ENCODE results near the gene FITM2. TPM values are rescaled to one million over a fixed set of nuclear protein-coding genes. Genes with fewer than 3 reads are reported as not detected.

Gene FITM2
- total and polyA plus RNA-seq, 7 donors: 4.5 to 15.7 (median 12.0) TPM

DNA sequence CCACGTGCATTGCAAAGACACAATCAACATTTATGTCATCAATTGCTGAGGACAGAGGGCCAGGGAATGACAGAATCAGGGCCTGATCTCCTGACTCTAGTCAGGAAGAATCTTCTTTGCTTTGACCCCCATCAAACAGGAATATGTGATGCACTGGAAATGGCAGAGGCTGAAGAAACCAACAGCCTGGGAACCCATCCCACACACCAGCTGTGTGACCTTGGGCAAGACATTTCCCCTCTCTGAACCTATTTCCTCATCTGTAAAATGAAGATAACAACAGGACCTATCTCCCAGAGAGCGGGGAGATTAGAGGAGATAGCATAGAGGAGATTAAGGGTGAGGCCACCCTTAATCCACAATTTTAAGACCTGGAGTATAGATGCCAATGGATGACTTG is 46.0 kb upstream of the FITM2 start:
- TF ChIP-seq, protein P1, sequence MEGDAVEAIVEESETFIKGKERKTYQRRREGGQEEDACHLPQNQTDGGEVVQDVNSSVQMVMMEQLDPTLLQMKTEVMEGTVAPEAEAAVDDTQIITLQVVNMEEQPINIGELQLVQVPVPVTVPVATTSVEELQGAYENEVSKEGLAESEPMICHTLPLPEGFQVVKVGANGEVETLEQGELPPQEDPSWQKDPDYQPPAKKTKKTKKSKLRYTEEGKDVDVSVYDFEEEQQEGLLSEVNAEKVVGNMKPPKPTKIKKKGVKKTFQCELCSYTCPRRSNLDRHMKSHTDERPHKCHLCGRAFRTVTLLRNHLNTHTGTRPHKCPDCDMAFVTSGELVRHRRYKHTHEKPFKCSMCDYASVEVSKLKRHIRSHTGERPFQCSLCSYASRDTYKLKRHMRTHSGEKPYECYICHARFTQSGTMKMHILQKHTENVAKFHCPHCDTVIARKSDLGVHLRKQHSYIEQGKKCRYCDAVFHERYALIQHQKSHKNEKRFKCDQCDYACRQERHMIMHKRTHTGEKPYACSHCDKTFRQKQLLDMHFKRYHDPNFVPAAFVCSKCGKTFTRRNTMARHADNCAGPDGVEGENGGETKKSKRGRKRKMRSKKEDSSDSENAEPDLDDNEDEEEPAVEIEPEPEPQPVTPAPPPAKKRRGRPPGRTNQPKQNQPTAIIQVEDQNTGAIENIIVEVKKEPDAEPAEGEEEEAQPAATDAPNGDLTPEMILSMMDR (IDR thresholded peaks at IDR 0.05): no peak
- ATAC-seq (no peak), DNase-seq (no peak)
- H3K4me1 ChIP-seq: no peaks in the 10 kb centered on the region
- H3K27me3 ChIP-seq (ENCODE audit: insufficient read depth in 3 of 3, low read length in 2 of 3): peaks cover 0 to 17% (median 0%) of the 10 kb centered on the region in 3 donors
- no peak overlapping the region for H3K27ac ChIP-seq
- intact Hi-C loops (cut with DNase I): no loop called here
- no peaks in the 10 kb centered on the region for H3K9me3 ChIP-seq
- 61 to 70% (median 70%) methylated on average over 2 of the region's 2 CpGs for WGBS, 3 donors
- no peaks in the 10 kb centered on the region for H3K36me3 ChIP-seq (ENCODE audit: insufficient read depth in 1 of 2, low read depth in 1 of 2)
- H3K4me3 ChIP-seq: no peak overlapping the region

DNA sequence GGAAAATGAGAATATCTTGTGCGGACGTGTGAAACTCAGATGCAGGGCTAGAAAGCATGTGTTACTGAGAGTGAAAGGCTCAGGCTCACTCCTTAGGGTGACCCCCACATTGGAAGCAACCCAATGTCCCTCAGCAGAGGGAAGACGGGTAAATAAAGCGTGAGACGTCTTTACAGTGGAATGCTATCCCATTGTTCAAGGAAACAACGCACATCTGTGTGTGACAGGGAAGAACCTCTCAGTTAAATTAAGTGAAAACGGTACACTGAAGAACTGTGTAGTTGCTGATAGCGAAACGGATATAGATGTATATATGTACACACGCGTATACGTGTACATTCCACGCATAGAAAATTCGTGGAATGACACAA is 45.3 kb upstream of the FITM2 start:
- WGBS, 3 donors: 74 to 79% (median 74%) methylated on average over 14 of the region's 14 CpGs
- intact Hi-C loops (cut with DNase I): no loop called here
- Histone ChIP-seq H3K36me3 (ENCODE audit: insufficient read depth in 1 of 2, low read depth in 1 of 2) (no peaks in the 10 kb centered on the region), H3K27ac (no peak overlapping the region), H3K4me3 (no peak overlapping the region), H3K27me3 (ENCODE audit: insufficient read depth in 3 of 3, low read length in 2 of 3) (peaks cover 0 to 17% (median 0%) of the 10 kb centered on the region in 3 donors), H3K9me3 (no peaks in the 10 kb centered on the region), H3K4me1 (no peaks in the 10 kb centered on the region)
- ATAC-seq: no peak
- TF ChIP-seq, protein P1 (IDR thresholded peaks at IDR 0.05): no peak
- no peak for DNase-seq

DNA sequence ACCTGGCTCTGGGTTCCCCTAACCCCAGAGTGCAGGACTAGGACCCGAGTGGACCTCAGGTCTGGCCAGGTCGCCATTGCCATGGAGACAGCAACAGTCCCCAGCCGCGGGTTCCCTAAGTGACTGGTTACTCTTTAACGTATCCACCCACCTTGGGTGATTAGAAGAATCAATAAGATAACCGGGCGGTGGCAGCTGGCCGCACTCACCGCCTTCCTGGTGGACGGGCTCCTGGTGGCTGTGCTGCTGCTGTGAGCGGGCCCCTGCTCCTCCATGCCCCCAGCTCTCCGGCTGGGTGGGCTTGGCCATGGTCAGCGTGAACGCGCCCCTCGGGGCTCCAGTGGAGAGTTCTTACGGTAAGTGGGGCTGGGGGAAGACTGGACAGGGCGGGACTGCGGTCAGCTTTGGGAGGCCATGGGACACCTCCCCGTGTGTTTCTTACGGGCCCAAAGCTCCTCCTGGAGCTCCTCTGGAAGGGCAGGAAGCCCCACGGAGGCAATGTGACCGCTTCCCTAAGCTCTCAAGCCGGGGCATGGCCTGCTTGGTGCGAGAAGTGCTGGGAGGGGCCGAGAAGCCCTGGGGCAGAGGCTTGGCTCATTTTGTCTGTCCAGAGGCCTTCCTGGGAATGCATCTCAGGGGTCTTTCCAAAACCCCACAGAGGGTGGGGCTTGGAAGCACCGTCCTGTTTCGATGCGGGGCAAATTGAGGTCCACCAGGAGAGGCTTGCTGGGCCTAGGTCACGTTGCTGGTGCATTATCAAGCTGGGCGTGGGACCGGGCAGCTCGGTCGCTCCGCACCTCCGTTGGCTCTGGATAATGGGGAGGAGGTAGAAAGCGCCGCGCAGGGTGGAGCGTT is 44.7 kb upstream of the FITM2 start, which contains the start of gene HNF4A:
TSS of gene HNF4A (plus strand) at position 202 of the 855 bp plus-strand sequence. CDS start at position 308, 106 bp downstream.
- no peak for DNase-seq
- peaks cover 0 to 17% (median 0%) of the 10 kb centered on the region in 3 donors for H3K27me3 ChIP-seq (ENCODE audit: insufficient read depth in 3 of 3, low read length in 2 of 3)

DNA sequence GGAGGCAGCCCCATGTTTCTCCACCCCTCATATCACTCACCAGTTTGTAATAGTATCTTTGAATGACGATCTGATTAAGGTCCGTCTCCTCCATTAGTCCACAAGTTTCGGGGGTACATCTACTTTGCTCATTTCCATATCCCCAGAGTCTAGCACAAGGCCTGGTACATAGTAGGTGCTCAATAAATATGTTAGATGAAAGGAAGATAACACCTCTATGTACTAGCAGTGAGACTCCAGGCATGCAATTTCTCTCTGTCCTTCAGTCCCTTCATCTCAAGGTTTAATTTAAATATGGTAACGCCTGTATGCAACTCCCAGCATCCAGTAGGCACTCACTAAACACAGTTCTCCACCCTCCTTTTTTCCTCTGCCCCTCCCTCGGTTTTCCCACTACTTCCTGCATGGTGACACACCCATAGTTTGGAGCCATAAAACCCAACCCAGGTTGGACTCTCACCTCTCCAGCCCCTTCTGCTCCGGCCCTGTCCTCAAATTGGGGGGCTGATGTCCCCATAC is 44.0 kb upstream of the FITM2 start:
- Histone ChIP-seq H3K4me1 (no peaks in the 10 kb centered on the region), H3K4me3 (no peak overlapping the region), H3K27ac (no peak overlapping the region), H3K36me3 (ENCODE audit: insufficient read depth in 1 of 2, low read depth in 1 of 2) (no peaks in the 10 kb centered on the region), H3K27me3 (ENCODE audit: insufficient read depth in 3 of 3, low read length in 2 of 3) (peaks cover 0 to 15% (median 0%) of the 10 kb centered on the region in 3 donors), H3K9me3 (no peaks in the 10 kb centered on the region)
- 79 to 83% (median 82%) methylated on average over 6 of the region's 6 CpGs for WGBS, 3 donors
- intact Hi-C loops (cut with DNase I): no loop called here
- TF ChIP-seq, protein P1 (IDR thresholded peaks at IDR 0.05): no peak
- no peak for DNase-seq
- no peak for ATAC-seq

More for the DNA sequence above, 44.7 kb upstream of the FITM2 start, which contains the start of gene HNF4A:
- no peak within 1 kb of the TSS for H3K27ac ChIP-seq
- ATAC-seq: no peak
- TF ChIP-seq, protein P1 (IDR thresholded peaks at IDR 0.05): no peak
- H3K4me3 ChIP-seq: no peak within 1 kb of the TSS
- no peaks in the 10 kb centered on the region for H3K9me3 ChIP-seq
- intact Hi-C loops (cut with DNase I): no loop called here
- H3K4me1 ChIP-seq: no peaks in the 10 kb centered on the region
- 80 to 84% (median 84%) methylated on average over 40 of the region's 40 CpGs for WGBS, 3 donors
- H3K36me3 ChIP-seq (ENCODE audit: insufficient read depth in 1 of 2, low read depth in 1 of 2): no peaks in the 10 kb centered on the region
